Esophagus muscularis mucosa (tissue), 3 donors: ENCODE measurements around the gene SPIRE1.
"Not testable (repeated sequence)": the region's sequence is repeated elsewhere in the genome, so short reads cannot be mapped to it uniquely, and the experiment has no call there.

ENCODE experiments used
- POLR2A ChIP-seq: fragments of 450-650 bp; IDR thresholded peaks from one replicate; pipeline ENCODE4 v1.6.1; 2017; ENCODE audit warnings: antibody characterized with exemption, moderate library complexity, mild to moderate bottlenecking, low read depth
- TF ChIP-seq, protein P1 (sequence below), 3 experiments: fragments of 200-600 bp in 2 of 3; fragments of 450-650 bp in 1 of 3; sonication (generic) in 2 of 3; IDR thresholded peaks; one replicate each; pipeline ENCODE4 v1.5.1; 2017 to 2019; ENCODE audit warnings: antibody characterized with exemption in 3 of 3, mild to moderate bottlenecking in 2 of 3, moderate library complexity in 1 of 3

DNA sequence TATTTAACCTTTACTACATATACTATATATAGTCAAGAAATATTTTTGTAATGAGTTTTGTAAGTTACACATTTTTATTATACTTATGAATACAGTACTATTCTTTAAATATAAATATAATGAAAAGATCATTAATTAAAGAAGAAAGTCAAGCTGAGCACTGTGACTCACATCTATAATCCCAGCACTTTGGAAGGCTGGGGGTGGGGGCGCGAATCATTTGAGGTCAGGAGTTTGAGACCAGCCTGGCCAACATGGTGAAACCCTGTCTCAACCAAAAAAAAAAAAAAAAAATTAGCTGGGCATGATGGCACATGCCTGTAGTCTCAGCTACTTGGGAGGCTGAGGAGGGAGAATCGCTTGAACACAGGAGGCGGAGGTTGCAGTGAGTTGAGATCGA is 14.2 kb downstream of the SPIRE1 start:
- TF ChIP-seq, protein P1, sequence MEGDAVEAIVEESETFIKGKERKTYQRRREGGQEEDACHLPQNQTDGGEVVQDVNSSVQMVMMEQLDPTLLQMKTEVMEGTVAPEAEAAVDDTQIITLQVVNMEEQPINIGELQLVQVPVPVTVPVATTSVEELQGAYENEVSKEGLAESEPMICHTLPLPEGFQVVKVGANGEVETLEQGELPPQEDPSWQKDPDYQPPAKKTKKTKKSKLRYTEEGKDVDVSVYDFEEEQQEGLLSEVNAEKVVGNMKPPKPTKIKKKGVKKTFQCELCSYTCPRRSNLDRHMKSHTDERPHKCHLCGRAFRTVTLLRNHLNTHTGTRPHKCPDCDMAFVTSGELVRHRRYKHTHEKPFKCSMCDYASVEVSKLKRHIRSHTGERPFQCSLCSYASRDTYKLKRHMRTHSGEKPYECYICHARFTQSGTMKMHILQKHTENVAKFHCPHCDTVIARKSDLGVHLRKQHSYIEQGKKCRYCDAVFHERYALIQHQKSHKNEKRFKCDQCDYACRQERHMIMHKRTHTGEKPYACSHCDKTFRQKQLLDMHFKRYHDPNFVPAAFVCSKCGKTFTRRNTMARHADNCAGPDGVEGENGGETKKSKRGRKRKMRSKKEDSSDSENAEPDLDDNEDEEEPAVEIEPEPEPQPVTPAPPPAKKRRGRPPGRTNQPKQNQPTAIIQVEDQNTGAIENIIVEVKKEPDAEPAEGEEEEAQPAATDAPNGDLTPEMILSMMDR (IDR thresholded peaks at IDR 0.05), result not testable (repeated sequence)
- not testable (repeated sequence) for TF ChIP-seq POLR2A
